ENCODE results near the gene DMTF1.

- TF ChIP-seq MYNN (IDR thresholded peaks at IDR 0.05) (no peak), MYNN (CRISPR knock-in tag; IDR thresholded peaks at IDR 0.05) (no peak), POLR2A (conservative IDR thresholded peaks at IDR 0.05) (no peak), CAMTA2 (CRISPR knock-in tag; conservative IDR thresholded peaks at IDR 0.05) (no peak), PHB2 (IDR thresholded peaks at IDR 0.05; ENCODE audit: low read depth) (no peak), PRPF4 (IDR thresholded peaks at IDR 0.05; ENCODE audit: insufficient read depth, low read depth, low read length, poor library complexity, severe bottlenecking) (no peak), FOXJ3 (CRISPR knock-in tag; IDR thresholded peaks at IDR 0.05) (no peak), POLR2AphosphoS2 (IDR thresholded peaks at IDR 0.05; ENCODE audit: low read length) (no peak), SRSF1 (IDR thresholded peaks at IDR 0.05; ENCODE audit: low read depth, low read length) (no peak), YY1 (IDR thresholded peaks at IDR 0.05; ENCODE audit: borderline replicate concordance in 1 of 3, control insufficient read depth in 1 of 3, extremely low read depth in 1 of 3, insufficient read depth in 3 of 3, insufficient read length in 1 of 3, insufficient replicate concordance in 2 of 3, low read depth in 1 of 3, low read length in 2 of 3) (no peak), E2F4 (CRISPR knock-in tag; IDR thresholded peaks at IDR 0.05; ENCODE audit: low read depth) (no peak)
- TF ChIP-seq, protein P1, sequence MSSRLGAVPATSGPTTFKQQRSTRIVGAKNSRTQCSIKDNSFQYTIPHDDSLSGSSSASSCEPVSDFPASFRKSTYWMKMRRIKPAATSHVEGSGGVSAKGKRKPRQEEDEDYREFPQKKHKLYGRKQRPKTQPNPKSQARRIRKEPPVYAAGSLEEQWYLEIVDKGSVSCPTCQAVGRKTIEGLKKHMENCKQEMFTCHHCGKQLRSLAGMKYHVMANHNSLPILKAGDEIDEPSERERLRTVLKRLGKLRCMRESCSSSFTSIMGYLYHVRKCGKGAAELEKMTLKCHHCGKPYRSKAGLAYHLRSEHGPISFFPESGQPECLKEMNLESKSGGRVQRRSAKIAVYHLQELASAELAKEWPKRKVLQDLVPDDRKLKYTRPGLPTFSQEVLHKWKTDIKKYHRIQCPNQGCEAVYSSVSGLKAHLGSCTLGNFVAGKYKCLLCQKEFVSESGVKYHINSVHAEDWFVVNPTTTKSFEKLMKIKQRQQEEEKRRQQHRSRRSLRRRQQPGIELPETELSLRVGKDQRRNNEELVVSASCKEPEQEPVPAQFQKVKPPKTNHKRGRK (tag; IDR thresholded peaks at IDR 0.05), result no peak
Observed at GRCh38 chr7:87131771-87132170, 20.5 kb upstream of the DMTF1 start.

Data from K562 (cell line).